GM12878 (cell line): Measurements from ENCODE around the gene ARGLU1. TPM values are rescaled to one million over a fixed set of nuclear protein-coding genes. Genes with fewer than 3 reads are reported as not detected.

Experiments used
- ATAC-seq: fragments of 200-7000 bp; cut with Tn5 transposase; 3 replicates; pipeline ENCODE4 v1.9.1; 2020; ENCODE audit warnings: mild to moderate bottlenecking, moderate library complexity
- BruUV-seq: library from RNA; stranded (reverse); fragments of 400-500 nt; replicated peaks from 2 replicates; lab custom pipeline; 2021; lab: Mats Ljungman, UMichigan
- CTCF ChIA-PET: fragments of 300-600 bp; sonication (Branson Sonifier 250); formaldehyde crosslinking; extraction: SDS; loops from one replicate; lab custom pipeline; 2021; ENCODE audit warnings: inconsistent platforms; lab: Yijun Ruan, JAX
- POLR2A ChIA-PET: fragments of 350-600 bp; formaldehyde crosslinking; extraction: SDS; loops from one replicate; lab custom pipeline; 2021; ENCODE audit warnings: inconsistent platforms; lab: Charles Lee
- RAD21 ChIA-PET: fragments of 300-600 bp; sonication (Branson Sonifier 250); formaldehyde crosslinking; loops from one replicate; lab custom pipeline; 2023; ENCODE audit warnings: antibody characterized with exemption; ENCODE audit not compliant: unreplicated experiment; lab: Charles Lee
- SMC1A ChIA-PET: fragments of 300-600 bp; sonication (Branson Sonifier 250); formaldehyde crosslinking; loops from one replicate; lab custom pipeline; 2023; ENCODE audit not compliant: unreplicated experiment, uncharacterized antibody; lab: Charles Lee
- DNase-seq: peaks from one replicate; pipeline ENCODE4 v3.0.0-alpha.2; 2011; ENCODE audit warnings: low read depth, low spot score
- FAIRE-seq: peaks from 3 replicates; lab custom pipeline; 2011; peaks lifted over from hg19 to GRCh38; lab: Jason Lieb, UNC
- H2AFZ ChIP-seq: 2 replicates; pipeline ENCODE4 v1.6.0; 2011; ENCODE audit warnings: low read depth, low read length, control low read depth; ENCODE audit not compliant: control insufficient read depth
- H3K27ac ChIP-seq: 2 replicates; pipeline ENCODE4 v1.5.1; 2011; ENCODE audit warnings: control low read depth; ENCODE audit not compliant: control insufficient read depth, insufficient read depth
- H3K27me3 ChIP-seq, 2 experiments: replicated peaks in 1 of 2; 2 replicates each; pipeline versions ENCODE4 v1.6.0 to v1.6.1; 2011; ENCODE audit warnings: low read length in 1 of 2; ENCODE audit not compliant: control insufficient read depth in 2 of 2, insufficient read depth in 2 of 2
- H3K36me3 ChIP-seq, 2 experiments: 2 replicates each; pipeline ENCODE4 v1.5.1; 2011; ENCODE audit warnings: low read length in 1 of 2; ENCODE audit not compliant: control insufficient read depth in 2 of 2, insufficient read depth in 2 of 2
- H3K4me1 ChIP-seq: 2 replicates; pipeline ENCODE4 v1.6.1; 2011; ENCODE audit warnings: mild to moderate bottlenecking, low read length, moderate library complexity, mixed read lengths; ENCODE audit not compliant: control insufficient read depth, insufficient read depth
- H3K4me2 ChIP-seq: 2 replicates; pipeline ENCODE4 v1.6.0; 2011; ENCODE audit warnings: control low read depth; ENCODE audit not compliant: control insufficient read depth, insufficient read depth
- H3K4me3 ChIP-seq: fragments of 200-600 bp; sonication (generic); 2 replicates; pipeline ENCODE4 v1.5.1; 2016
- H3K79me2 ChIP-seq: 2 replicates; pipeline ENCODE4 v1.6.0; 2011; ENCODE audit warnings: low read length; ENCODE audit not compliant: control insufficient read depth, insufficient read depth
- H3K9ac ChIP-seq: 2 replicates; pipeline ENCODE4 v1.8.0; 2011; ENCODE audit warnings: low read length, control low read depth, mixed read lengths; ENCODE audit not compliant: control insufficient read depth, insufficient read depth
- H3K9me3 ChIP-seq: replicated peaks from 3 replicates; pipeline ENCODE4 v1.5.1; 2011; ENCODE audit warnings: mild to moderate bottlenecking, low read length; ENCODE audit not compliant: control insufficient read depth, insufficient read depth
- H4K20me1 ChIP-seq: 2 replicates; pipeline ENCODE4 v1.6.0; 2011; ENCODE audit not compliant: control insufficient read depth, insufficient read depth
- BHLHE40 ChIP-seq, 2 experiments: fragments of 450-650 bp in 1 of 2; IDR thresholded peaks; 2 replicates each; pipeline ENCODE4 v1.6.1; 2011 to 2017; ENCODE audit warnings: low read depth in 2 of 2, borderline replicate concordance in 1 of 2, improper control_type of control experiment in 1 of 2, low read length in 1 of 2, mild to moderate bottlenecking in 1 of 2
- BRCA1 ChIP-seq: IDR thresholded peaks from 2 replicates; pipeline ENCODE4 v1.6.1; 2011; ENCODE audit warnings: low read depth, low read length, improper control_type of control experiment
- CBX5 ChIP-seq: sonication (generic); IDR thresholded peaks from 2 replicates; pipeline ENCODE4 v1.6.1; 2016; ENCODE audit warnings: low read depth, moderate library complexity, mild to moderate bottlenecking, inconsistent platforms
- E4F1 ChIP-seq: fragments of 450-650 bp; IDR thresholded peaks from 2 replicates; pipeline ENCODE4 v1.6.1; 2018; ENCODE audit warnings: borderline replicate concordance, mild to moderate bottlenecking; ENCODE audit not compliant: partially characterized antibody
- MEF2B ChIP-seq: fragments of 450-650 bp; IDR thresholded peaks from 2 replicates; pipeline ENCODE4 v1.6.1; 2018; ENCODE audit warnings: mild to moderate bottlenecking, moderate library complexity; ENCODE audit not compliant: partially characterized antibody, poor library complexity, severe bottlenecking
- MTA2 ChIP-seq: fragments of 450-650 bp; IDR thresholded peaks from 2 replicates; pipeline ENCODE4 v1.6.1; 2016; ENCODE audit warnings: low read depth, mild to moderate bottlenecking, moderate library complexity
- NFIC ChIP-seq: IDR thresholded peaks from 2 replicates; pipeline ENCODE4 v1.6.1; 2012; ENCODE audit warnings: low read depth, mild to moderate bottlenecking, inconsistent platforms, low read length, moderate library complexity
- RELA ChIP-seq: fragments of 450-650 bp; IDR thresholded peaks from 2 replicates; pipeline ENCODE4 v1.8.0; 2014; ENCODE audit warnings: borderline replicate concordance; ENCODE audit not compliant: partially characterized antibody
- TCF12 ChIP-seq: IDR thresholded peaks from 2 replicates; pipeline ENCODE4 v1.6.1; 2011; ENCODE audit warnings: low read depth, mild to moderate bottlenecking, low read length
- WGBS: methylation state at CpG from one replicate; pipeline ENCODE4 v1.1.6; 2016; ENCODE audit warnings: low lambda C conversion rate; ENCODE audit not compliant: insufficient replicate concordance, insufficient coverage; ENCODE audit errors: missing lambda C conversion rate; 5-methylcytosine and 5-hydroxymethylcytosine counted together
- in situ Hi-C: fragments of 300-500 bp; cut with MboI; formaldehyde crosslinking; loops from 9 replicates; pipeline ENCODE4 v1.14.3; 2018; ENCODE audit warnings: mixed read lengths
- intact Hi-C: fragments of 100-400 bp; cut with micrococcal nuclease; formaldehyde crosslinking; loops from one replicate; pipeline ENCODE4 v1.14.2; 2022; ENCODE audit not compliant: unreplicated experiment
- polyA plus RNA-seq, 11 experiments: library from polyadenylated mRNA; depleted of rRNA in 4 of 11; unstranded in 6 of 11; stranded (reverse) in 5 of 11; fragments of >200 nt; fragmentation: Nextera tagmentation in 4 of 11; fragmentation: Illumina TruSeq in 1 of 11; extraction: Ambion mirVana in 4 of 11; extraction: Trizol in 1 of 11; gene quantifications; 1 replicate in 1 of 11; 2 replicates in 10 of 11; pipeline versions ENCODE4 v1.2.1 to v1.2.3, GENCODE V29; 2011 to 2016; ENCODE audit warnings: inconsistent platforms in 2 of 11, missing spikeins in 2 of 11, low read depth in 1 of 11
- total RNA-seq, 4 experiments: library from RNA; depleted of rRNA in 3 of 4; stranded (reverse); fragments of >200 nt in 3 of 4; fragmentation: Illumina TruSeq in 1 of 4; extraction: Trizol in 1 of 4; gene quantifications; 2 replicates each; pipeline versions ENCODE4 v1.2.1 to v1.2.3, GENCODE V29; 2013 to 2021

The ARGLU1 gene
- total and polyA plus RNA-seq, 10 of the 15 experiments (the other 5 are each of a cell fraction or from before 2014, with no cell fraction given), result 47.1 to 197 (median 98.3) TPM

GRCh38 chr13:106513025-106513983 lies 54.6 kb downstream of the ARGLU1 start:
- BruUV-seq, result no TSS peak
- WGBS, result 16% methylated on average over 8 of the region's 8 CpGs
- ATAC-seq (peak; percentile 38), DNase-seq (no peak), FAIRE-seq (no peak)
- Histone ChIP-seq H4K20me1 (no peaks in the 10 kb centered on the region), H3K36me3 (no peaks in the 10 kb centered on the region), H3K27ac (no peak overlapping the region), H3K4me3 (no peak overlapping the region), H3K27me3 (no peaks in the 10 kb centered on the region), H3K79me2 (no peaks in the 10 kb centered on the region), H3K9me3 (no peaks in the 10 kb centered on the region), H3K4me2 (no peak overlapping the region), H2AFZ (no peak overlapping the region), H3K9ac (no peak overlapping the region), H3K4me1 (no peaks in the 10 kb centered on the region)
- TF ChIP-seq MTA2, result peak; percentile 45; the same call in 1 of the 2 replicates
- TF ChIP-seq BRCA1, result no peak
- RAD21 ChIA-PET, result interaction anchor here (0.5 to 1.3 kb wide), 2 partner anchors 10 to 19 kb away, joined by 3 read pairs; no protein-coding TSS in a partner anchor
- intact Hi-C loops, result no loop called here
- POLR2A ChIA-PET, result interaction anchor here (0.8 to 1.2 kb wide), 2 partner anchors 14 to 52 kb away, joined by 3 read pairs; no protein-coding TSS in a partner anchor
- CTCF ChIA-PET, result interaction anchor here (1.1 kb wide), 1 partner anchor 19 kb away, joined by 4 read pairs; no protein-coding TSS in a partner anchor
- in situ Hi-C loops, result no loop called here
- SMC1A ChIA-PET, result interaction anchor here (1.1 to 2.3 kb wide), 4 partner anchors 17 to 430 kb away, joined by 3 to 10 read pairs (median 5); no protein-coding TSS in a partner anchor

GRCh38 chr13:106507560-106508274 lies 60.2 kb downstream of the ARGLU1 start:
- RAD21 ChIA-PET, result no interaction called here

More at GRCh38 chr13:106507560-106508274, 60.2 kb downstream of the ARGLU1 start:
- no peaks in the 10 kb centered on the region for H3K79me2 ChIP-seq
- intact Hi-C loops (no loop called here), in situ Hi-C loops (no loop called here)
- no peaks in the 10 kb centered on the region for H3K36me3 ChIP-seq
- BruUV-seq, result no TSS peak
- H3K27ac ChIP-seq, result no peak overlapping the region
- ChIA-PET CTCF (interaction anchor here (0.5 to 1.3 kb wide), 3 partner anchors 38 to 430 kb away, joined by 3 to 5 read pairs (median 3); no protein-coding TSS in a partner anchor), SMC1A (interaction anchor here (0.7 to 1.5 kb wide), 7 partner anchors 8 to 78 kb away, joined by 3 to 5 read pairs (median 4); no protein-coding TSS in a partner anchor), POLR2A (interaction anchor here (1.4 kb wide), 1 partner anchor 19 kb away, joined by 3 read pairs; no protein-coding TSS in a partner anchor)
- FAIRE-seq (no peak), ATAC-seq (peak; percentile 86), DNase-seq (no peak)
- TF ChIP-seq CBX5 (no peak), BHLHE40 (IDR thresholded peaks at IDR 0.05; ENCODE audit: borderline replicate concordance in 1 of 2, low read depth in 2 of 2, low read length in 1 of 2) (0 out of 4 replicates have a peak, but pooled peaks of 1 of the 2 experiments have one; percentile 11), TCF12 (0 out of 2 replicates have a peak, but pooled peaks have one; percentile 49), E4F1 (no peak), RELA (no peak), NFIC (no peak), MEF2B (no peak)
- H3K4me2 ChIP-seq, result no peak overlapping the region
- no peaks in the 10 kb centered on the region for H4K20me1 ChIP-seq
- H3K4me1 ChIP-seq, result no peaks in the 10 kb centered on the region
- no peaks in the 10 kb centered on the region for H3K27me3 ChIP-seq
- 44% methylated on average over 11 of the region's 11 CpGs for WGBS
- H2AFZ ChIP-seq, result peak overlapping the region; percentile 18; the same call in 1 of the 2 replicates
- H3K9ac ChIP-seq, result no peak overlapping the region
- H3K4me3 ChIP-seq, result no peak overlapping the region
- no peaks in the 10 kb centered on the region for H3K9me3 ChIP-seq
